Putamen (tissue), 1 donor: Measurements from ENCODE around the gene KCNQ1.

Experiments
- DNase-seq: peaks from one replicate; pipeline ENCODE4 v3.0.0-alpha.2; 2016; ENCODE audit warnings: low spot score

Gene KCNQ1

DNA sequence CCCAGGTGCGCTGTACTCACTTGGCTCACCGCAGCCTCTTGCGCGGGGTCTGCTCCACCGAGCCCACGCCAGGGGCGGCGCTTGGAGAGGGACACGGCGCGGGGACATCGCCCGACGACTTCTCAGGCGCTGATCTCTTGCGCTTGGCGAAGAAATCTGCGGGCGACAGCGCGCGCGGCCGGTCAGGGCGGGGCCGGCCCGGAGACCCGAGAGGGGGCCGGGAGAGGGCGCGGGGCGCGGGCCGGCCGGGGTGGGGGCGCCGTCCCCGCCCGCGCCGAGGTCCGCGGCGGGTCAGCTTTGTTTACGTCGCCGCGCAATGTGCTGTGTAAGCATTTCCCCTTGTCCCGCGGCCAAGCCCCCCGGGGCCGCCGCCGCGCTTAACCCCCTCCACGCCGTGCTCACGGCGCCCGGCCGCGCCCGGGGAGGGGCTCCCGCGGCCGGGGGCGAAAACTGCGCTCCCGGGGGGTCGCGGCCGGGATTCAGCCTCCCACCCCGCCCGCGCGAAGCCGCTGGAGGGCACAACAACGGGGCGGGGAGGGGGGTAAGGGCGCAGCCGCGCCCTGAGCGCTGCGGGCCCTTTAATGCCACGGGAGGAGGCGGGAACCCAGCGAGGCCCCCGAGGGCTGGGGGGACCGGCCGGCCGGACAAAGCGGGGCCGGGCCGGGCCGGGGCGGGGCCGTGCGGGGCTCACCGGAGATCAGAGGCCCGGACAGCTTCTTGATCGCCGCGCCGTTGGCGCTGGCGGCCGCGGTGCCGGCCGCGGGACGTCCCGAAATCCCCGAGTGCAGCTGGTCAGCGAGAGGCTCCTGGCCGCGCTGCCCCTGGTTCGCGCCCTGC, 439.4 kb downstream of the KCNQ1 start:
- no peak for DNase-seq

DNA sequence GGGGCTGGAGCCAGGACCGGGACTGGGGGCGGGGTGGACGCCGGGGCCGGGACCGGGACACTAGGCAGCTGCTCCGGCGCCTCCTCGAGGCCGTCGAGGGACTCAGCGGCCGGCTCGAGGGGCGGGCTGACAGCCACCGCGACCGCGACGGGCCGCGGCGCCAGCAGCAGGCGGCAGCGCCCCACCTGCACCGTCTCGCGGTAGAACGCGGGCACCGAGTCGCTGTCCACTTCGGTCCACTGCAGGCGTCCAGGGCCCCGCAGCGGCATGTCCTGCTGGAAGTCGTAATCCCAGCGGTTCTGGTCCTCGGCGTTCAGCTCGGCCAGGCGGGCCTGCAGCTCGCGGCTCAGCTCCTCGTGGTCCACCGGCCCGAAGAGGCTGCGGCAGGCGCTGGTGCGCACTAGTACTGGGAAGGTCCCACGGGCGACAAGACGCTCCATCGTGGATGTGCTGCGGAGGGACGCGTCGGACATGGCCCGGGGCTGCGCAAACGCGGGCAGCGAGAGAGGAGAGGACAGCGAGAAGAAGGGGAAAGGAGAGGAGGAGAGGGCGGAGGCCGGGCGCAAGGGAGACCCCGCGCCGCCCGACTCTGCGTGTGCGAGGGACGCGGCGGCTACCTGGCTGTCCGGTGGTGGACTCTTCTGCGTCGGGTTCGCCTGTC, 440.3 kb downstream of the KCNQ1 start:
- DNase-seq = peak; percentile 65

DNA sequence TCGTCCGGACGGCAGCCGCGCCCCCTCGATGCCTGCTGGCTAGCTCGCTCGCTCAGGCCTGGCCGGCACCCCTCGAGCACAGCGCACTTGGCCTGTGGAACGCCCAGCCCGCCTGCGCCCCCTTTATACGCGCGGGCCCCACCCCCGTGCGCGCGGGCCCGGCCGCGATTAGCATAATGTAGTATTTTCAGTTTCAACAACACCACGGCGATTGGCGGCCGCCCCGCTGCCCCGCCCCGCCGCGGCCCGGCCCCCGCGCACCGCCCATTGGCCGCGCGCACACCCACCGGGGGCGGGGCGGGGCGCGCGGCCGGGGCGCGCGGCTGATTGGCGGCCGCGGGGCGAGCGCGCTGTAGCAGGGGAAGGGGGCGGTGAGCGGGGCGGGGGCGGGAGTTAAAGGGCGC, 440.9 kb downstream of the KCNQ1 start, which contains the start of gene CDKN1C:
Gene CDKN1C (minus strand): TSS at position 98 of the 404 bp plus-strand sequence. CDS start 319 bp downstream, outside the sequence.
- DNase-seq = peak; percentile 89

DNA sequence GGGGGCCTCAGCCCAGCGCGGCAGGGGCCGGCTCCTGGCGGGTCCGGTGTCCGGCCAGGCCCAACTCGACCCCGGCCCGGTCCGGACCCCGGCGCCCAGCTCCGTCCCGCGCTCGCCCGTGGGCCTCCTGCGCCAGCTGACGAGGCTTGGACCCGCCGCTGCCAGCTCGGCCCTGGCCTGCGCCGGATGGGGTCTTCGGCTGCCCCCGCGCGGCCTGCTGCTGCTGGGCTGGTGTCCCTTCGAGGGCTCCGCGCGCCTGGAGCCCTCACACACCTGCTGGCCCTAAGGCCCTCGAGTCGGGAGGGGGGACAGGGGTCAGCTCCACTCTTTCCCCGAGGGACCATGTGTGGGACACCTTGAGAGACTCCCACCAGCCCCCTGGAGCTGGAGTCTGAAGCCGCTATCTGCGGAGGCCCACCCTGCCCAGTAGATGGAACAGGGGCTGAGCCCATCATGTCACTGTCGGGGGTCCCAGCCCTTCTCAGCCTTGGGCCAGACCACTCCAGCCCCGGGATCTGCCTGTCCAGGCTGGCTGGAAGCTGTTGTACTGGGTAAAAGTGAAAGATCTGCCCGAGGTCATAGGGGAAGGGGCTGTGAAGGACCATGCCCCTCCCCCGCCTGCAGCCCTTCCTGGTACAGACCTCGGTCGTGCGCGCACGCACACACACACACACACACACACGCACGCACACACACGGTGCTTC, 441.5 kb downstream of the KCNQ1 start:
- peak; percentile 57 for DNase-seq

DNA sequence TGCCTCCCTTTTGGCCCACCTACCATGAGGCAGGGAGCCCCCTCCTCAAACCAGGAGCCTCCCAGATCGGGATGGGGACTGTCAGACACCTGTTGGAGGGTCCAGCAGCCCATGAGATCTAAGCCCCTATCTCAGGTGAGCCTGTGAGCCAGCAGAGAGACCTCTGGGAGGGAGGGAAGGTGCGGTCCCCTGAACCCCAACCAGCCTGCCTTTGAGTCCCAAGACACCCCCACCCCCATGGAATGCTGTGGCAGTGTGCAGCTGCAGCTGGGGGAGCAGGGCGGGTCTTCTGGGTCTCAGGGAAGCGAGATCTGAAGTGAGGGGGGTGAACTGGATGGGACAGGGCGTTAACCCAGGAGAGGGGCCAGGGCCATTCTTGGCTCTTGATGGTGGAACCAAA, 442.1 kb downstream of the KCNQ1 start:
- no peak for DNase-seq

DNA sequence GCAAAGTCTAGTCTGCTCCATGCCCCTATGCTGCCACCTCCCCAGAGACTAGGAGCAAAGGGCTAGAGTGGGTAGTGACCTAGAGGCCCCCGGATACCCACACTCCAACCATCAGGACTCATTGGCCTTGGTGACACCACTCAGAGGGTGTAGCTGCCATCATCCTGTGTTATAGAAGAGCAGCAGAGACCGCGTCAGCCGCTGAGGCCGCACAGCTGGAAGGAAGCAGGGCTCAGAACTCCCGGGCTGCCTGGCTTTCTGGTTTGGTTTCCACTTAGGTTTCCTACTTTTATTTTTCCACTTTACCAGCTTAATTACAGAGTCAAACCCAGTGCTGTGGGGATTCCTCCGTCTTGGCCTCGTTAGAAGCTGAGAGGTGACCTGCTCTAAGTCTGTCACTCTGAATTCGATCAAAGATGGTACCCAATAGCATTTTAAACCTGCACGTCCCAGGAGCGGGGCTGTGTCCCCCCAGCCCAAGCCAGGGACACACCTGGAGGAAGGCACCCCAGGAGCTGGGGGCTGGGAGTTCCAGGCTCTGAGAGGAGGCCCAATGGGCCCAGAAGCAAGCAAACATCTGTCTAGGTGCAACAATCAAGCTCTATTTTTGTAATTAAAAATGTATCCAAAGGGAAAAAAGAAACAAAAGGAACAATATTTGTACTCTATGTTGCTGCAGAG, 442.8 kb downstream of the KCNQ1 start:
- no peak for DNase-seq

DNA sequence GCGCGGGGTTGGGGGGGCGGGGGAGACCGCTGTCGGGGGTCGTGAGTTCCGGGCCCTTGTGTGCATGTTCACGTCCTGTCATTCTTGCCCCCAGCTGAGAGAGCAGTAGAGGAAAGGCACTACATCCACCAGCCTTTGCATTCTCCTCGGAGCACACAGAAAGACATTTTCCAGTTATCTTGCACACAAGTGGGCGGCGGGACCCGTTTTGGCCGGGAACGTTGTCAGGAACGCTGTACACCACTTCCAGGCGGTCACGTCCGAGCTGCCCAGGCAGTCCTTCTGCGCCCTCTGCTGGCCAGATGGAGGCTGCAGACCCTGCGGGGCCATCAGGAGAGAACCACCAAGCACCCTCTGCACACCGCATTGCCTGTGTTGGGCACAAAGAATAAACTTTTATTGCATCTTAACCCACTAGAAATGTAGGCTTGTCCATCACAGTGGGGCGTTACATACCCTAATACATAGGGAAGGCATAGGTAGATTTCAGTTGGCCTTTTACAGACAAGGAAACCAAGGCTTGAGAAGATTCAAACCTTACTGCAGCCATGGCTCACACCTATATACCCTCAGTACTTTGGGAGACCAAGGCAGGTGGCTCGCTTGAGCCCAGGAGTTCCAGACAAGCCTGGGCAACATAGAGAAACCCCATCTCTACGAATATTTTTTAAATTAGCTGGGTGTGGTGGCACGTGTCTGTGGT, 443.6 kb downstream of the KCNQ1 start:
- DNase-seq = peak; percentile 77

DNA sequence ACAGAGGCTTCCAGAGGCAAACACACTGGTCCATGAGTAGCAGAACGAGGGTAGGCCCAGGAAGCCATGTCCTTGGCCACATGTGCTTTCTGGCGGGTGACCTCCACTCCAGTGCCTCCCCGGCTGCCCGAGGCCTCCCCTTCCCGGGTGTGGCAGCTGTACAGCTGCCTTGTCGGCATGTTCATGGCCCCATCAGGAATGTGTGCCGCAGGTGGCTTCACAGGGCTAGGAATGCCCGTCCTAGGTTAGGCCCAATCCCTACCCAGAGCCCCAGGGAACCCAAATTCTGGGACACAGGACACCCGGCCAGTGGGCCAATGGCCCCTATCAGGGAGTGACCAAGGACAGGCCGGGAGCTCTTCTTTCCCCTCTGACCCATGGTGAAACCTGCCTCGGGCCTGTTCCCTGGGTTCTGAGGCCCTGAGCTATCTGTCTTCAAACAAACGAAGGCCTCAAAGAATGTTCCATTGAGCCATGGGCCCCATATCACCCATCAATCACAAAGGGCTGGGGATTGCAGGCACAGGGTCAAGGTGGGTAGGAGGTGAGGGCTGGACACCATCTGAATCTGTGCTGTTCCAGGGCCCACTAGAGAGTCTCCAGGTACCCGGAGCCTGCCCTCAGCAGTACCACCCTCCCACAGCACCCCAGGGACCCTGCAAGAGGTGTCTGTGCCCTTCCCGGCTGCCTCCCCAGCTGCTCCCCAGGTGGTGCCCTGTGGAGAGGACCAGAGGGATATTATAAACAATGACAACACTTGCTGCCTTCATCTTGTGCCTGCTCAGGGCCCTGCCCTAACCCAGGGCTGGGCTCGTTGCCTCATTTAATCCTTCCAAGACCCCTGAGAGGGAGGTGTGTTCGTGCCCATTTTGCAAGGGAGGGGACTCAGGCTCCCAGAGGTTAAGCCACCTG, 444.8 kb downstream of the KCNQ1 start:
- DNase-seq = no peak

DNA sequence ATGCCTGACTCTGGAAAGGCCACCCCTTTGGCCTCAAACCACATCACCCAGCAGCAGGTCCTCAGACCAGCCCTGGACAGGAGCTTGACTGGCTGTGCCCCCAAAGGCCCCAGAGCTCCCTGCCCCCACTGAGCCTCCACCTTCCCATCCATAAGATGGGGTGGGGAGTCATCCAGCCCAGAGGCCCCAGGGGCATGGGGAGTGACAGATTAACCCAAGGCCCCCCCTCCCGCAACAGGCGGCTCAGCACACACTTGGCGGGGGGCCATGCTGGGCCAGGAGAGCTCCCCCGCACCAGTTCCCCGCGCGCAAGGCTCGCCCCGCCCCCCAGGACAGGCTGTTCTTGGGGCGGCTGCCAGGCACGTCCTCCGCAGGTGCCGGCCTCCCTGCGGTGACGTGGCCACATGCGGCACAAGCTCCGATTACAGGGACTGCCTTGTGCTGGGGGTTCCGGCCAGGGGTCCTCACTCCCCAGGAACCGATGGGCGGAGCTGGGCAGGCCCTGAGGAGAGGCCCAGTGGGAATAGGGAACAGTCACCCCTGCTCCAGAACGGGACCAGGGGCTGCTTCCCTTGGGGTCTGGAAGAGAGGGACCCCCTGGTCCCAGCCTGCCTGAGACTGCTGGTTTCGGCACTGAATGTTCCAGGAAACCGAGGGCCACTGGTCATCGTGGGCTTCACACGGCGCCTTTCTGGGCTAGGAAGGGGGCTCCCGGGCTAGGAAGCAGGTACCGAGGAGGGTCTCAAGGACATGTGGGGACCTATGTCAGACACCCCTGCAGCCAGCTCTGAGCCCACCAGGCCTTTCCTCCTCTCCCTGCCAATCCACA, 445.9 kb downstream of the KCNQ1 start:
- no peak for DNase-seq

DNA sequence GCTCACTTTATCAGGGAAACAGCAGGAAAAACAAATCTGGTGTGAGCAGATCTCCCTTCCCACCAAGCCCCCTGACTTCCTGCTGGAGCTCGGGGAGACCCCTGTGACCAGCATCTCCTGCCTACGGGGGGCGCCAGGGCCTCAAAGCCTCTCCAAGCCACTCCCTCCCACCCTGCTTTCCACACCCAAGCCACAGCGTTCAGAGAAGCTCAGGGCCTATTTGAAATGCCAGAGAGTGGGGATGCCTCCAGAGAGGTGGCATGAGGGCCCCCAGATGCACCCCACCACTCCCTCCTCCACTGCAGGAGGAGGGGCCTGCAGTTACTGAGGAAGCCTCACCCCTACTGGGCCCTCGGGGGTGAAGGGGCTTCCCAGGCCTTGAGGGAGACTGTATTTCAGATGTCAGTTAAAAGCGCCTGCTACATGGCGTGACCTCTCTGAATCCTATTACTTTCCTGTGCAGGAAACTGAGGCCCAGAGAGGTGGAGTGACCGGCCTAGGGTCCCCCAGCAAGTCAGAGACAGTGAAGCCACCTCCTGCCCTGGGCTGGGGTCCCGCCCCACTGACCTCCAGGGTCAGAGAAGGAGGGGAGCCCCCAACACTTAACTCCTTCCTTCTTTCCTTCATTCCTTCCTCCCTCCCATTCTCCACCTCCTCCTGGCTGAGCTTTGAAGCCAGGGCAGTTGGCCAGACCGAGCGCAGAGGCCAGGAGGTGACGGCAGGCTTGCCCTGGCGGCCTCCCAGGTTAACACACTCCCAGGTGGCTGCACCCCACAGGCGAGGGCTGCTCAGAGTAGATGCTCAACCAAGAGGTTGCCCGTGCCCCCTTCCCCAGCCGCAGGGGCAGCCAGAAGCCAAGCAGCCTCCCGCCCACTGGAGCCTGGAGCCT, 446.8 kb downstream of the KCNQ1 start:
- no peak for DNase-seq

DNA sequence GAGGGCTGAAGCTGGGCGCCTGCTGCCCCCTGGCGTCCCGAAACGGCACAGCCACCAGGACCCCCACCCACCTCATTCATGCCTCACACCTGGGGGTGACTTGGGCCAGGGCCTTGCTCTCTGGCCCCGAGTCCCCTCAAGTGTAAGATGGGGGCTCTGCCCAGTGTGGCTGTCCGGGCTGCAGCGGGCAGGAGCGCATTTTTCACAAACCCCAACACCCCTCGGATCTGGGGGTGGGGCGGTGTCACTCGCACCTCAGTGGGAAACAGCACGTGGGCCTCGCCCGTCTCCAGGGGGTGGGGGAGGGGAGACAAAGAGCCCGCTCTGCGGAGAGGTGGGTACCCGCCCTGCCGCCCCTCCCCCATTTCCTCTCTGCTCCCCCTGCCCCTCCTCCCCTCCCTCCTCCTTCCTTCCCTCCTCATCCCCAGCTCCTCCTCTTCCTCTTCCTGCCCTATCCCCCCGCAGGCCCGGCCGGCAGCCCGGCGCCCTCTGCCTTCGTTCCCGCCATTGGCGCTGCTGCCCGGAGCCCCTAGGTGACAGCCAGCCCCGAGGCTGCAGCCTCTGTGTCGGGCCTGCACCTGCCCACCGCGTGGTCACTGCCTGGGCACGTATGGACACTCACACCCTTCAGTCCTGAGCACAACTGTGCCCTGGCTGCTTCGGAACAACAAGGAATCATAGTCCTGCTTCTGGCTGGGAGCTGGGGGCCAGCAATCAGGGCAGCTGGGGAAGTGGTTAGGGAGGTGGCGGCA, 447.6 kb downstream of the KCNQ1 start:
- no peak for DNase-seq

DNA sequence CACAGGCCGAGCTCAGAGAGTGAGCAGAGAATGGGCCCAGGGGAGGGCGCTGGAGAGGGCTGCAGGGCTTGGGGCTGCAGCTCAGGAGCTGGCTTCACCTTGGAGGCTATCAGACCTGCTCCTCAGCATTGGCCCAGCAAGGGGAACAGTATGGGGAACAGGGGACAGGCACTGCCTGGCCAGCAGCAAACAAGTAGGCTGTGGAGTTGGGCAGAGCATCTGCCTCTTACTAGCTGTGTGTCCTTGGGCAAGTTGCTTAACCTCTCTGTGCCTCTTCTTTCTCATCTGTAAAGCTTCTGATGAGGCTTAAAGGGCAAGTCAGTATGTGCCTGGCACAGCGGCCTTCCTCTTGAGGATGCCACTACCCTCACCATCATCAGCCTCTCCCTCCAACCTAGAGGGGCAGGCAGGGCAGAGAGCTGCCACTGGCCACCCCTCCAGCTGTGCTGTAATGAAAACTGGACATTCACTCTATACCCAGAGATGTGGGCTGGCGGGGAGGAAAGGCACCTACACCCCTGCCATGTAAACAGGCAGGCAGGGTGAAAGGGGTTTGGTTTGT, 448.2 kb downstream of the KCNQ1 start:
- no peak for DNase-seq

DNA sequence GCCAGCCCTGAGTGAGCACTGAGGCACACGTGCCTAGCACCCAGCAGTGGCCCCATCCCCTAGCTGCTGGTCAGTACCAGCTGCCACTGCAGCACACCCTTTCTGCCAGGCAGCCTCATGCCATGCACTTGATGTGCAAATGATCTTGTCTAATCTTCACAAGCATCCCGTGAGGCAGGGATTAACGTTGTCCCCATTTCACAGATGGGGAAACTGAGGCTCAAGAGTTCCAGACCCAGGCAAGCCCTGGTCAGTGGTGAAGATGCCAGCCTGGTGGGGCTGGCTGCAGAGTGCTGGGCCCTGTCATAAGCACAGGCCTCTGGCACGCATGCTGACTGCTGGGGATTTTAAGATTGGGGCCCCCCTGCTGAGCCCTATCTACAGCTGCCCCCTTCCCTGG, 449.1 kb downstream of the KCNQ1 start:
- no peak for DNase-seq

DNA sequence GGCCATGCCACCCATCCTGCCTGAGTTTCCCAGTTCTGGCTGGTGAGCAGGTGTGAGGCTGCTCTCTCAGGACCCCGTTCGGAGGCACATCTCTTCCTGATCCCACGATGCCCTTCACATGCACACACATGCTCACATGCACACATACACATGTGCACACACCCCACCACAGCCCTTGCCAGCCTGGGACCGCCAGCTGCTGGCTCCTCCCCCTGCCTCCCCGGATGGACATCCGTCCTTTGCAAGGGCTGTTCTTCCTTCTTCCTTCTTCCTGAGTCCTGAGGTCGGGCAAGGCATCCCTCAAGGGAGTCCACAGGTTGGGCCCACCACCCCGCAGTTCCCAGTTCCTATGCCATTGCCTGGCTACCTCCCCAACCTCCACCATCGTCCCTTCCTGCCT, 451.2 kb downstream of the KCNQ1 start:
- no peak for DNase-seq

DNA sequence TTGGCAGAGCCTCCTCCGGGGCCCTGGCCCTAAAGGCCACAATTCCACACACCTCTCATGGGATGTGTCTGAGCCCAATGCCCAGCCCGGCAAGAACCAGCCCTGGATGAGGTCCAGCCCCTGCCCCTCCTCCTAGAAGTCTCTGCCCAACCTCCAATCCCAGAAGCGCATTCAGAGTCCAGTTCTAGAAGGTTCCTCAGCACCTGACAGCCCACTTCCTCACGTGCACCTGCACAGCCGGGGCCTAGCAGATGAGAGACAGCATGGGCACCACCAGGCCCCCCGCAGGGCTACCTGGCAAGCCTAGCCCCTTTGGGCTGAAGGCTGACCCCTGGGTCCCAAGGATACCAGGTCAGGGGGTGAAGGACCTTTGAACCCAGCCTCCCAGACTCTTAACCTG, 452.2 kb downstream of the KCNQ1 start:
- no peak for DNase-seq

DNA sequence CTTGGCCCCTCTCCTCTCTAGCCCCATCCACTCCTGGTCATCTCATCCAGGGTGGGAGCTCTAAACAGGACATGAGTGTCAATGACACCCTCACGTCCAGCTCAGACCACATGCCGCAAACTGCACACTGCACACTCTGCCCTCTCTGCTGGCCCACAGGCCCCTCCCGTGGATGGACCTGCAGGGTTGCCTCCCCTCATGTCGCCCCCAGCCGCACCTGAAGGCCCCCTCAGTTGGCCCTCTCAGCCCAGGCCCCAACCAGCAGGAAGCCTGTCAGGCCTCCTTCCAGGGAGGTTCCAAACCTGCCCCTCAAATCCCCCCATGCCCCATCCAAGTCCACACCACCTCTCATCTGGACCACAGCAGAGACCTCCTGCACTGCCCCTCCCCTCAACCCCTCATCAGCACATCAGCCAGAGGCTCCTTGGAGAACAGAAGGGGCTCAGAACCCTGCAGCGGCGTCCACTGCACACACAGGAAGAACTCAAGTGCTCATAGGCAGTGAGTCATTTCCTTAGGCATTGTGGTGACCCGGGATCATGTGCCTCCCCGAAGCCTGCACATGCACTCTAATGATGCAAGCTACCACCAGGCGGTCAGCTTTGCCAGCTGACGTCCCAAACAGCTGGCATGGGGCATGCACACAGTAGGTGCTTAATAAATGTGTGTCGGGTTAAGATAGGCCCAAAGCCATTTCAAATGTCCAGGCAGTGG, 453.7 kb downstream of the KCNQ1 start:
- no peak for DNase-seq
